Activated T-helper 9 cell treated with anti-CD3 and anti-CD28 coated beads, Interleukin-2, amount 50 U/mL, for 16 hours (primary cell): Measurements from ENCODE around the gene LRP5.
A peak's percentile ranks its signal among the peaks of the same experiment; 100 is the strongest.

Source experiments
- DNase-seq: peaks from one replicate; pipeline ENCODE4 v3.0.0-alpha.2; 2020; ENCODE audit warnings: low read depth

The LRP5 gene

DNA sequence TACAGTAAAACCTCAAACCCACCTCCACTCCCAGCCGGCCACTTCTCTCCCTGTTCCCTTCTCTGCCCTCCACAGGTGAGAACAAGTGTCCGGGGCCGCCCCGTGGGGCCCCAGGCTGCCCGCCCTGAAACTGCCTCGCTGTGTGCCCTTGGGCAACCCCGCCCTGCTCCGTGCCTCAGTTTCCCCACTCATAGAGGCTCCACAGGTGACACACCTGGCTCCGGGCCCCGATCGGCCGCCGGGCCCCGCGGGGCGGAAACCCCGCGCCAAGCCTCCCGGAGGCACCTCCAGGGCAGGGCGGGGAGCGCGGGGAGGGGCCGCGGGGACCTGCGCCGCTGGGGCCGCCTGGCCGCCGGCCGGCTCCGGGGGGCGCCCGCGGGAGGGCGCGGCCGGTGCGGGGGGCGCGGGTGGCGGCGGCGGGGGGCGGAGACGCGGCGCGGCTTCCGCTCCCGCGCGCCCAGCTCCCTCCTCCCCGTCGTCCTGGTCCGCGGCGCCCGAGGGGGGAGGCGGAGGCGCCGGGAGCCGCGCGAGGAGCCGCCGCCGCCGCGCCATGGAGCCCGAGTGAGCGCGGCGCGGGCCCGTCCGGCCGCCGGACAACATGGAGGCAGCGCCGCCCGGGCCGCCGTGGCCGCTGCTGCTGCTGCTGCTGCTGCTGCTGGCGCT, at the start of gene LRP5:
TSS of gene LRP5 (plus strand) at position 475 of the 663 bp plus-strand sequence. CDS start at position 599, 124 bp downstream.
- DNase-seq: no peak

DNA sequence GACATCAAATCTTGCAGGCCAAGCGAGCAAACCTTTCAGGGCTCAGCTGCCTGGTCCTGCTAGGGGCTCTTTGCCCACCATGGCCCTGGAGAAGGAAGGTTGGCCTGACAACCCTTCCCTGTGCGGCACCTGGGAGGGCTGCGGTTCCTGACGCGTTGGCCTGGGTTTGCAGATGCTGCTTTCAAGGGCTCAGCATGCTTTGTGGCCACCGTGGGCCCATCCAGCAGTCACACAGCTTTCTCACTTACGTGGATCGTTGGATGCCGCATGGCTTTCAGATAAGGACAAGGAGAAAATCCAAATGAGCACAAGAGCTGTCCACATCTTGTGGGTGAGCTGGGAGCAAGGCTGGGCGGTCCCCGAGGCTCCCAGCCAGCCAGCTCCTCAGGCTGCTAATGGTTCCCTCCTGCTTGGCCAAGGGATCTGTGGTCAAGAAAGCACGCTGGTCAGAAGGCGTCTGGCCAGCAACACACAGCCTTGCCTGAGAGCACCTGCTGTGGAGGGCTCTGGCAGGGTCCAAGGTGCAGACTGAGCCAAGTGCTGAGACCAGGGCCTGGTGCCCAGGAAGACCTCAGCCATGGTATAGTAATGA, 48.9 kb upstream of the LRP5 start:
- no peak for DNase-seq

DNA sequence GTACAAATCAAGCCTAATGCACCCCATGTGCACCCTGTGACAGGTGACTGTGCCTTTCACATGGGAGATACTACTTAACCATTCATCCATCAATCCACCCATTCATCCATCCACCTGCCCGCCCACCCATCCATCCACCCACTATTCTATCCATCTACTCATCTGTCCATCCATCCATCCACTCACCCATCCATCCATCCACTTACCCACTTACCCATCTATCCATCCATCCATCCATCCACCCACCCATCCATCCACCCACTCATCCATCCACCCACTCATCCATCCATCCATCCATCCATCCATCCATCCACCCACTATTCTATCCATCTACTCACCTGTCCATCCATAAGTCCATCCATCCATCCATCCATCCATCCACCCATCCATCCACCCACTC, 48.1 kb upstream of the LRP5 start:
- no peak for DNase-seq

- DNase-seq: no peak
Observed at GRCh38 chr11:68264741-68265540, 47.5 kb upstream of the LRP5 start.

GRCh38 chr11:68266121-68266891, 46.1 kb upstream of the LRP5 start:
- DNase-seq: no peak

GRCh38 chr11:68266936-68267880, 45.2 kb upstream of the LRP5 start:
- no peak for DNase-seq

- DNase-seq: no peak
Observed at GRCh38 chr11:68267881-68268240, 44.5 kb upstream of the LRP5 start.

- no peak for DNase-seq
Observed at GRCh38 chr11:68269414-68270081, 42.8 kb upstream of the LRP5 start.

DNA sequence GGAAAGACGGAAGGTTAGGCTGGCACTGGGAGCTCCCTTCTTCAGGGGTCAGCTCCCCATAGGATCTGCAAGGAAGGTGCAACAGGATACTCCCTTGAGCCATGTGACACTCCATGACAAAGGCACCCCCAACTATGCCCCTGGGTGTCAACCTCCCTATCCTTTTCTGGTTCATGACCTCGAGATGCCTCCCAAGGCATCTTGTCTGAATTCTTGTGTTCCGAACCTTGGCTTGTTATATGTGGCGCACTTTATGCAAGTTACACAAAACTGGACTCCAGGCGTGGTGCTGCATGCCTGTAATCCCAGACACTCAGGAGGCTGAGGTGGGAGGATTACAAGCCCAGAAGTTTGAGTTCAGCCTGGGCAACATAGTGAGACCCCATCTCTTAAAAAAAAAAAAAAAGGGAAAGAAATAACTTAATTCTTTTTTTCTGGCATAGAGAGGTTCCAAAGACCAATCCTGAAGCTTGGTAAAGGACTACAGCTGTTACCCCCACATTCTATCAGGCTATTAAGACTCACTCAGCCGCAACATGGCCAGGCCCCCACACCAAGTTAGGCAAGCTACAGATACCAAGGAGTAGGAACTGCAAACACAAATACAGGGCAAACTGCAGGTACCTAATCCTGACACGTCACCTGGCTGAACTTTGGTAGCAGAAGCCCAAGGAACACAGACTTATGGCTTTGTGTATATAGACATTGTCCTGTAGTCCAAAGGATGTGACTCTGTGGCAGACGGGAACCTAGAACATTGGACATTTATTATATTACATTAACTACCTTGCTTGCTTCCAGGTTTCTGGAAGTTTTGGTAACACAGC, 42.0 kb upstream of the LRP5 start:
- DNase-seq: no peak

DNA sequence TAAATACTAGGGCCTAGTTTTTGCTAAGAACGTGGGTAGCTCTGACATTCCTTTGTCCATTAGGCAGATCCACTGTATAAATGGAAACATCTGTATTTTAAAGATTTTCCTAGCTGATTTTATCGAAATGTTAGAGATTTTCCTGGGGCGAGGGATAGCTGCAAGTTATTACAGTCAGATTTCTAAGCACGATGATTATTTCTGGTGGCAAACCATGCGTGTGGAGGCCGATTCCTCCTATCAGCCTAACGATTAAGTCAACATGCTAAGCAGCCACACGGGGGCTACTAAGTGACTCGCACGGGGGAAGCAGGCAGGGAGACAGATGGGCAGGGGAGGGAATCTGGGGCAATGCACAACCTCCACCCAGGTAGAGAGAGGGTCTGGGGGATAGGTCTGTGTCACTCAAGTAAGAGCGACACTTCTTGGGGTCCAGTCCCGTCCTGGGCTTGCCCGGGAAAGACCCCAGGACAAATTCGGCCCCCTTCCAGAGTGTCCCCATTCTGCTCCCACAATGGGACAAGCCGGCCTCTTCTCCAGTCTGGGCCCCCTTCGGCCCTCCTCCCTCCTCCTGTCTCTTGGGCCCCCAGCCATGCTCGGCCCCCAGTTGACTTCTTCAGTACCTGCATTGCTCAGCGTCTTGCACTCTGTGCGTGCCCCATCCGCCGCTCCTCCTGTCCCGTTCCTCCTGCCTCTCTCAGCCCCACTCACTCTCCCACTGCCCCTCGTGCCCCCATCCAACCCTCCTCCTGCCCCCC, 41.2 kb upstream of the LRP5 start:
- DNase-seq: peak; percentile 31

- peak; percentile 90 for DNase-seq
Observed at GRCh38 chr11:68271781-68272608, 40.4 kb upstream of the LRP5 start, which contains the start of gene C11orf24. C11orf24 (minus strand) TSS chr11:68271973; CDS start chr11:68263767, 8,206 bp downstream.

- no peak for DNase-seq
Observed at GRCh38 chr11:68273026-68273738, 39.2 kb upstream of the LRP5 start.

DNA sequence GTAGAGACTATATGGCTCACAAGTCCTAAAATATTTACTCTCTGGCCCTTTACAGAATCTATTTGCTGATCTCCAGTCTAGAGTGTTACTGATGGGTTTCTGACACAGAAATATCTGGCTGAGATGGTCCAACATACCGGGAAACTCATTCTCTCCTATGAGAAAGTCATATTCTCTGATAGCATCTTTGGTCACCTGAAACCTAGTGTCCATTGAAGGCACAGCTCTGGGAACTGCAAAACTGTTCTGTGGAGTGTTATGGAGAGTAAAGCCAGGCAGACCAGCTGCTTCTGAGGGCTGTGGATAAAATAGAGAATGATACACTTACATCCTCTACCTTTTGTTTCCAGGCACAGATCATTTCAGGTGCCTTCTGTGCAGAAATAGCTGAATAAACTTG, 38.1 kb upstream of the LRP5 start:
- DNase-seq: no peak

GRCh38 chr11:68275721-68276507, 36.5 kb upstream of the LRP5 start:
- no peak for DNase-seq

DNA sequence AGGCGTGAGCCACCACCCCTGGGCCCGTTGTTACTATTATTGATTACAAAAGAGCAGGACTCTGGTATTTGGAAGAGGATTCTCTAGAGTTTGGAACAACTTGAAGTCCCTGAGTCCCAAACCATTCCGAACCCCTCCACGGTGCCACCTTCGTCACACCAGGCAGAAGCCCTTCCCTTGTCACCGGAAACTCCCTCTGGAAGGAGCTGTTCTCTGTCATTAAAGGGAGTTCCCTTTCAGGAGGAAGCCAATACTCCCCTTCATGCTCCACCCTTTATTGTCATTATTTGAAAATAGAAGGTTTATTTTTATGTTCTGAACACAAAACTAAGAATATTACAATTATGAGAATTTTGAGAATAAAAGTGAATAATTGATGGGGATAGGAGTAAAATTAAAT, 35.5 kb upstream of the LRP5 start:
- no peak for DNase-seq

DNA sequence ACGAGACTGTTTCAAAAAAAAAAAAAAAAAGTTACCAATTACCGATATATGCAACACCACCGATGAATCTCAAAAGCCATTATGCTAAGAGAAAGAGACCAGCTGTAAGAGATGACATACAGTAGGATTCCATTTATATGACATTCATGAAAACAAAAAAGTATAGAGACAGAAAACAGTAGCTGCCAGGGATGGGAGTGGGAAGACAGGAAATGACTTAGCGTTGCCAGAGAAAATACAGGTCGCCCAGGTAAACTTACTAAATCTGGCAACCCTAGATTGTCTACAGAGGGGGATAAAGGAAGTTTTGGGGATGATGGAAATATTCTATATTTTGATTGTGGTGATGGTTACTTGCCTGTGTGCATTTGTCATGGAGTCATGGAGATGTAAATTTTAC, 32.7 kb upstream of the LRP5 start:
- DNase-seq: no peak
